HepG2 (cell line): ENCODE data around the gene INHBA. TPM values are rescaled to one million over a fixed set of nuclear protein-coding genes. Genes with fewer than 3 reads are reported as not detected.

ENCODE experiments used
- ATAC-seq: fragments of 200-7000 bp; cut with Tn5 transposase; 3 replicates; pipeline ENCODE4 v1.9.1; 2020; ENCODE audit warnings: mild to moderate bottlenecking, moderate library complexity
- BruUV-seq: library from RNA; stranded (reverse); fragments of 400-500 nt; replicated peaks from 2 replicates; lab custom pipeline; 2021; lab: Mats Ljungman, UMichigan
- CTCF ChIA-PET: fragments of 300-600 bp; formaldehyde crosslinking; extraction: SDS; loops from one replicate; lab custom pipeline; 2021; ENCODE audit warnings: low total read pairs, inconsistent platforms, low intra/inter-chr PET ratio; lab: Yijun Ruan, JAX
- POLR2A ChIA-PET: fragments of 350-600 bp; sonication (Branson Sonifier 250); formaldehyde crosslinking; loops from one replicate; lab custom pipeline; 2020; ENCODE audit warnings: antibody characterized with exemption, inconsistent platforms; lab: Yijun Ruan, JAX
- DNase-seq: peaks from one replicate; pipeline ENCODE4 v3.0.0-alpha.2; 2015; ENCODE audit warnings: low spot score
- FAIRE-seq: peaks from 3 replicates; lab custom pipeline; 2011; peaks lifted over from hg19 to GRCh38; lab: Jason Lieb, UNC
- H2AFZ ChIP-seq: one replicate; pipeline ENCODE4 v1.6.1; 2011; ENCODE audit warnings: low read length, inconsistent platforms
- H3K27ac ChIP-seq: fragments of 300-600 bp; 3 replicates; pipeline ENCODE4 v1.8.0; 2011; ENCODE audit warnings: mixed run types, mild to moderate bottlenecking, mixed read lengths, low read length, inconsistent platforms; ENCODE audit not compliant: insufficient read depth; ENCODE audit errors: extremely low read length
- H3K27me3 ChIP-seq, 2 experiments: fragments of 200-600 bp in 1 of 2; 2 replicates in 1 of 2; 3 replicates in 1 of 2; pipeline versions ENCODE4 v1.6.0 to v1.8.0; 2011; ENCODE audit warnings: low read length in 2 of 2, mild to moderate bottlenecking in 2 of 2, moderate library complexity in 2 of 2, inconsistent platforms in 1 of 2; ENCODE audit not compliant: insufficient read depth in 2 of 2, control insufficient read depth in 1 of 2
- H3K36me3 ChIP-seq, 2 experiments: fragments of 200-600 bp in 1 of 2; replicated peaks in 1 of 2; 2 replicates in 1 of 2; 3 replicates in 1 of 2; pipeline versions ENCODE4 v1.5.1 to v1.8.0; 2011; ENCODE audit warnings: low read length in 2 of 2, inconsistent platforms in 1 of 2; ENCODE audit not compliant: insufficient read depth in 2 of 2, control insufficient read depth in 1 of 2
- H3K4me1 ChIP-seq: 2 replicates; pipeline ENCODE4 v1.5.1; 2012; ENCODE audit warnings: low read length, inconsistent platforms; ENCODE audit not compliant: insufficient read depth
- H3K4me2 ChIP-seq: 2 replicates; pipeline ENCODE4 v1.6.0; 2011; ENCODE audit warnings: low read depth, low read length, inconsistent platforms
- H3K4me3 ChIP-seq, 3 experiments: fragments of 200-600 bp in 1 of 3; sonication (generic), shearing (Covaris generic) in 1 of 3; replicated peaks in 1 of 3; 2 replicates each; pipeline ENCODE4 v1.5.1; 2011 to 2016; ENCODE audit warnings: low read length in 3 of 3, inconsistent platforms in 2 of 3, low read depth in 2 of 3, mild to moderate bottlenecking in 2 of 3, control low read depth in 1 of 3, mixed read lengths in 1 of 3; ENCODE audit not compliant: insufficient read depth in 1 of 3
- H3K79me2 ChIP-seq: one replicate; pipeline ENCODE4 v1.6.1; 2011; ENCODE audit warnings: low read length, inconsistent platforms; ENCODE audit not compliant: insufficient read depth
- H3K9ac ChIP-seq: 2 replicates; pipeline ENCODE4 v1.6.0; 2011; ENCODE audit warnings: mild to moderate bottlenecking, low read depth, low read length, inconsistent platforms; ENCODE audit not compliant: insufficient read depth
- H3K9me3 ChIP-seq: 2 replicates; pipeline ENCODE4 v1.5.1; 2012; ENCODE audit warnings: mild to moderate bottlenecking, low read length
- H4K20me1 ChIP-seq: 2 replicates; pipeline ENCODE4 v1.6.0; 2011; ENCODE audit warnings: inconsistent platforms, mild to moderate bottlenecking, low read length, moderate library complexity; ENCODE audit not compliant: insufficient read depth
- HDAC1 ChIP-seq: sonication (generic); formaldehyde crosslinking; IDR thresholded peaks from 2 replicates; pipeline ENCODE4 v1.5.1; 2020; ENCODE audit warnings: mild to moderate bottlenecking, missing genetic modification reagents
- HOXA3 ChIP-seq: sonication (generic); formaldehyde crosslinking; IDR thresholded peaks from 2 replicates; pipeline ENCODE4 v1.5.0; 2020; ENCODE audit warnings: missing genetic modification reagents
- REL ChIP-seq: sonication (generic); formaldehyde crosslinking; conservative IDR thresholded peaks from 2 replicates; pipeline ENCODE4 v1.8.0; 2022; ENCODE audit warnings: mild to moderate bottlenecking, missing genetic modification reagents, moderate library complexity
- SMAD9 ChIP-seq: sonication (generic); formaldehyde crosslinking; IDR thresholded peaks from 2 replicates; pipeline ENCODE4 v1.5.1; 2020; ENCODE audit warnings: mild to moderate bottlenecking, missing genetic modification reagents
- STAT5B ChIP-seq: sonication (generic); formaldehyde crosslinking; IDR thresholded peaks from 2 replicates; pipeline ENCODE4 v1.4.0; 2020; ENCODE audit warnings: missing genetic modification reagents
- ZNF556 ChIP-seq: sonication (generic); formaldehyde crosslinking; IDR thresholded peaks from 2 replicates; pipeline ENCODE4 v1.4.0; 2020; ENCODE audit warnings: mild to moderate bottlenecking, missing genetic modification reagents, borderline replicate concordance
- ZNF879 ChIP-seq: sonication (generic); formaldehyde crosslinking; IDR thresholded peaks from 2 replicates; pipeline ENCODE4 v1.8.1; 2023; ENCODE audit warnings: missing genetic modification reagents
- ZSCAN9 ChIP-seq: IDR thresholded peaks from 2 replicates; pipeline ENCODE4 v1.6.1; 2016; ENCODE audit warnings: borderline replicate concordance
- WGBS: methylation state at CpG from one replicate; pipeline ENCODE4 v1.1.6; 2017; ENCODE audit warnings: low lambda C conversion rate; 5-methylcytosine and 5-hydroxymethylcytosine counted together
- in situ Hi-C: cut with HindIII; loops from 2 replicates; pipeline ENCODE4 v1.10.0; 2017; ENCODE audit warnings: low pct_unique_long_range_greater_than_20kb; ENCODE audit not compliant: extremely low pct_ligation_motif_present
- intact Hi-C: fragments of 100-400 bp; cut with micrococcal nuclease; formaldehyde crosslinking; loops from one replicate; pipeline ENCODE4 v1.10.0; 2022; ENCODE audit not compliant: unreplicated experiment
- polyA plus RNA-seq, 8 experiments: library from polyadenylated mRNA; depleted of rRNA in 3 of 8; stranded (reverse) in 7 of 8; unstranded in 1 of 8; fragments of >200 nt; fragmentation: Illumina TruSeq in 4 of 8; extraction: Trizol in 4 of 8; gene quantifications; 2 replicates each; pipeline versions ENCODE4 v1.2.1 to v1.2.3, GENCODE V29; 2011 to 2016; ENCODE audit warnings: low read depth in 4 of 8, missing spikeins in 1 of 8, mixed read lengths in 1 of 8; ENCODE audit not compliant: insufficient read depth in 1 of 8
- total RNA-seq, 5 experiments: library from RNA; depleted of rRNA; stranded (reverse); fragments of >200 nt; fragmentation: Illumina TruSeq; extraction: Trizol; gene quantifications; 2 replicates each; pipeline ENCODE4 v1.2.3, GENCODE V29; 2016; ENCODE audit warnings: low read depth in 1 of 5
- TF ChIP-seq, protein P1 (sequence below): sonication (generic); formaldehyde crosslinking; conservative IDR thresholded peaks from 2 replicates; pipeline ENCODE4 v1.8.0; 2022; ENCODE audit warnings: mild to moderate bottlenecking, moderate library complexity, missing genetic modification reagents
- TF ChIP-seq, protein P2 (sequence below): IDR thresholded peaks from 2 replicates; pipeline ENCODE4 v1.6.1; 2018; ENCODE audit warnings: missing genetic modification reagents, mild to moderate bottlenecking, missing compliant biosample characterization
- TF ChIP-seq, protein P3 (sequence below): sonication (generic); formaldehyde crosslinking; conservative IDR thresholded peaks from 2 replicates; pipeline ENCODE4 v1.8.0; 2022; ENCODE audit warnings: low read depth, missing genetic modification reagents

The INHBA gene
- total and polyA plus RNA-seq, 2 of the 13 experiments (the other 11 are each of a cell fraction or from before 2014, with no cell fraction given) = not detected

DNA sequence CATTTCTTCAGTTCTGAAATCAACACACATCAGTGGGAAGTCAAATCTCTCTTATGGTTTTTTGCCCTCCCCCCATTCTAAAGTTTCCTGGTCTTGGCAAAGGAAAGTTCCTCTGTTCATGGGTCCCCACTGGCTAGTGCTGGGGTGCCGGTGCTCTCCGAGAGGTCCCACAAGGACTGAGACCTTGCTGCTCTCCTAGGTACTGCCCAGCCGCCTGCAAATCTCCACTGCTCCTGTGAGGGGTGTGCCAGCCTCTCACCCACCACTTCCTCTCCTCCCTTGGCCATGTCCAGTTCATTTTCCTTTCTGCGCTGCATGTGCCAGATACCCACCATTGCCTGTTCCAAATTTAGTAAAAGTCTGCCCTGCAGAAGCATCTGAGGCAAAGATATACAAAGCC lies 17.2 kb upstream of the INHBA start:
- H4K20me1 ChIP-seq = no peaks in the 10 kb centered on the region
- no peaks in the 10 kb centered on the region for H3K79me2 ChIP-seq
- no TSS peak for BruUV-seq
- no peaks in the 10 kb centered on the region for H3K36me3 ChIP-seq
- ATAC-seq (no peak), FAIRE-seq (no peak), DNase-seq (no peak)
- H3K4me2 ChIP-seq = no peak overlapping the region
- intact Hi-C loops (no loop called here), in situ Hi-C loops (loop anchor here (25.0 kb wide), 1 partner anchor 1483 kb away; no protein-coding TSS in a partner anchor)
- no peak overlapping the region for H3K4me3 ChIP-seq
- no peak overlapping the region for H3K27ac ChIP-seq
- no peaks in the 10 kb centered on the region for H3K4me1 ChIP-seq
- H3K9ac ChIP-seq = no peak overlapping the region
- no peak overlapping the region for H2AFZ ChIP-seq
- ChIA-PET POLR2A (no interaction called here), CTCF (no interaction called here)
- 0 out of 5 replicates have a peak, but pooled peaks cover 0 to 4% of the 10 kb centered on the region in 2 experiments for H3K27me3 ChIP-seq
- no peaks in the 10 kb centered on the region for H3K9me3 ChIP-seq
- TF ChIP-seq, protein P1, sequence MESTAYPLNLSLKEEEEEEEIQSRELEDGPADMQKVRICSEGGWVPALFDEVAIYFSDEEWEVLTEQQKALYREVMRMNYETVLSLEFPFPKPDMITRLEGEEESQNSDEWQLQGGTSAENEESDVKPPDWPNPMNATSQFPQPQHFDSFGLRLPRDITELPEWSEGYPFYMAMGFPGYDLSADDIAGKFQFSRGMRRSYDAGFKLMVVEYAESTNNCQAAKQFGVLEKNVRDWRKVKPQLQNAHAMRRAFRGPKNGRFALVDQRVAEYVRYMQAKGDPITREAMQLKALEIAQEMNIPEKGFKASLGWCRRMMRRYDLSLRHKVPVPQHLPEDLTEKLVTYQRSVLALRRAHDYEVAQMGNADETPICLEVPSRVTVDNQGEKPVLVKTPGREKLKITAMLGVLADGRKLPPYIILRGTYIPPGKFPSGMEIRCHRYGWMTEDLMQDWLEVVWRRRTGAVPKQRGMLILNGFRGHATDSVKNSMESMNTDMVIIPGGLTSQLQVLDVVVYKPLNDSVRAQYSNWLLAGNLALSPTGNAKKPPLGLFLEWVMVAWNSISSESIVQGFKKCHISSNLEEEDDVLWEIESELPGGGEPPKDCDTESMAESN = no peak
- TF ChIP-seq ZSCAN9 (CRISPR knock-in tag) = no peak
- TF ChIP-seq SMAD9 = no peak
- TF ChIP-seq, protein P2, sequence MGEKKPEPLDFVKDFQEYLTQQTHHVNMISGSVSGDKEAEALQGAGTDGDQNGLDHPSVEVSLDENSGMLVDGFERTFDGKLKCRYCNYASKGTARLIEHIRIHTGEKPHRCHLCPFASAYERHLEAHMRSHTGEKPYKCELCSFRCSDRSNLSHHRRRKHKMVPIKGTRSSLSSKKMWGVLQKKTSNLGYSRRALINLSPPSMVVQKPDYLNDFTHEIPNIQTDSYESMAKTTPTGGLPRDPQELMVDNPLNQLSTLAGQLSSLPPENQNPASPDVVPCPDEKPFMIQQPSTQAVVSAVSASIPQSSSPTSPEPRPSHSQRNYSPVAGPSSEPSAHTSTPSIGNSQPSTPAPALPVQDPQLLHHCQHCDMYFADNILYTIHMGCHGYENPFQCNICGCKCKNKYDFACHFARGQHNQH (CRISPR knock-in tag) = no peak
- no peak for TF ChIP-seq REL (CRISPR knock-in tag)
- TF ChIP-seq HOXA3 (CRISPR knock-in tag) = no peak
- TF ChIP-seq, protein P3, sequence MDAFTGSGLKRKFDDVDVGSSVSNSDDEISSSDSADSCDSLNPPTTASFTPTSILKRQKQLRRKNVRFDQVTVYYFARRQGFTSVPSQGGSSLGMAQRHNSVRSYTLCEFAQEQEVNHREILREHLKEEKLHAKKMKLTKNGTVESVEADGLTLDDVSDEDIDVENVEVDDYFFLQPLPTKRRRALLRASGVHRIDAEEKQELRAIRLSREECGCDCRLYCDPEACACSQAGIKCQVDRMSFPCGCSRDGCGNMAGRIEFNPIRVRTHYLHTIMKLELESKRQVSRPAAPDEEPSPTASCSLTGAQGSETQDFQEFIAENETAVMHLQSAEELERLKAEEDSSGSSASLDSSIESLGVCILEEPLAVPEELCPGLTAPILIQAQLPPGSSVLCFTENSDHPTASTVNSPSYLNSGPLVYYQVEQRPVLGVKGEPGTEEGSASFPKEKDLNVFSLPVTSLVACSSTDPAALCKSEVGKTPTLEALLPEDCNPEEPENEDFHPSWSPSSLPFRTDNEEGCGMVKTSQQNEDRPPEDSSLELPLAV = no peak
- TF ChIP-seq ZNF879 (CRISPR knock-in tag) = no peak
- TF ChIP-seq STAT5B = no peak
- no peak for TF ChIP-seq ZNF556 (CRISPR knock-in tag)
- TF ChIP-seq HDAC1 (CRISPR knock-in tag) = no peak
- 69% methylated on average over 4 of the region's 4 CpGs for WGBS
